Epithelial cell of esophagus (primary cell): ENCODE measurements around the gene OPA1.

Experiments
- DNase-seq: peaks from one replicate; pipeline ENCODE4 v3.0.0; 2010; ENCODE audit warnings: low read depth
- H3K4me3 ChIP-seq: 2 replicates; pipeline ENCODE4 v1.5.1; 2011; ENCODE audit warnings: mild to moderate bottlenecking, low read length, control low read depth
- CTCF ChIP-seq: IDR thresholded peaks from 2 replicates; pipeline ENCODE4 v1.5.1; 2011; ENCODE audit warnings: low read depth, mild to moderate bottlenecking, low read length, control low read depth, inconsistent platforms; ENCODE audit not compliant: insufficient read depth; ENCODE audit errors: missing control alignments

Gene OPA1

GRCh38 chr3:193730976-193731375 lies 138.0 kb downstream of the OPA1 start:
- H3K4me3 ChIP-seq, result no peak overlapping the region
- no peak for TF ChIP-seq CTCF
- no peak for DNase-seq

GRCh38 chr3:193731656-193732055 lies 138.6 kb downstream of the OPA1 start:
- no peak for DNase-seq
- TF ChIP-seq CTCF, result no peak

GRCh38 chr3:193732391-193732790 lies 139.4 kb downstream of the OPA1 start:
- H3K4me3 ChIP-seq, result no peak overlapping the region
- DNase-seq, result peak; percentile 73
- no peak for TF ChIP-seq CTCF

More at GRCh38 chr3:193731656-193732055, 138.6 kb downstream of the OPA1 start:
- H3K4me3 ChIP-seq, result no peak overlapping the region

GRCh38 chr3:193732827-193733226 lies 139.8 kb downstream of the OPA1 start:
- DNase-seq, result no peak
- TF ChIP-seq CTCF, result no peak
- no peak overlapping the region for H3K4me3 ChIP-seq

- no peak for DNase-seq
- no peak for TF ChIP-seq CTCF
- H3K4me3 ChIP-seq, result no peak overlapping the region
These were observed 141.8 kb downstream of the OPA1 start for GRCh38 chr3:193734737-193735366.

- DNase-seq, result no peak
- TF ChIP-seq CTCF, result no peak
- H3K4me3 ChIP-seq, result no peak overlapping the region
These were observed 142.8 kb downstream of the OPA1 start for GRCh38 chr3:193735850-193736249.

GRCh38 chr3:193736616-193737015 lies 143.6 kb downstream of the OPA1 start:
- no peak for DNase-seq
- H3K4me3 ChIP-seq, result no peak overlapping the region
- TF ChIP-seq CTCF, result no peak
